GM21360 (cell line): ENCODE measurements around the gene RPA3.

Experiments
- ATAC-seq: cut with Tn5 transposase; IDR thresholded peaks from one replicate; pipeline ENCODE4 v1.9.1; 2021; ENCODE audit warnings: mild to moderate bottlenecking, moderate library complexity; ENCODE audit not compliant: unreplicated experiment

The RPA3 gene

DNA sequence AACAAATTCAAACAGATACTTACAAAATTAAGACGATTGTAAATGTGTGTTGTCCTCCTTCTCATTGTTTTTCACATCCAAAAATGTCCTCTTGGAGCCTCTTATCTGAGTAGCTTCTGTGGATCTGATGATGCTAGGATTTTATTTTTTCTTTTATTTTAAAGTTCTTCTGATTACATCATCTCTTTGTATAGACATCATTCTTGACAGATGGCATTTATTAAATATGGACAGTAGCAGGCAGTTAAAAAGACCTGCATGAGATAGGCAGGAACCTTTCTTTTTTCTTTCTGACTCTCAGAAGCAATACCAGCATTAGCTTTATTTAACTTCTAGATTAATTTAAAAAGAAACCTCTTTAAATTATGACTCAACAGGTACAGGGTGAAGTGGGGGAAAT, at the start of gene RPA3:
TSS of gene RPA3 (minus strand) at position 116 of the 400 bp plus-strand sequence. CDS start 78,189 bp downstream, outside the sequence.
- no peak for ATAC-seq

DNA sequence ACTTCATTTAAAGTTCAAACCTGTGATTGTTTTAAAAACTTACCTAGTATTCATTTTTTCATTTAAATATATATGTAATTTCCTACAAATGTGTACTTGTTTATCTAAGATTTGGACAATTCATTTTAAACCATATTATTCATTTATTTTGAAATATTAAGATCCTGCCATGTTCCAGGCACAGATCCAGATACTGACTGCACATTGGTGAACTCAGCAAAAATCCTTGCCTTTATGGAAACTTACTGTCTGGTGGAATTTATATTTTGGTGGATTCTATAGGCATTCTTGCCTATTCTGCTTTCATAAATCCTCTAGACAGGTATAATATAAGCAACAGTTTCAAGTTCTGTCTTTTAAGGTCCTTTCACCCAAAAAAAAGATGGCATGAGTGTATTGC, 48.3 kb upstream of the RPA3 start:
- no peak for ATAC-seq

DNA sequence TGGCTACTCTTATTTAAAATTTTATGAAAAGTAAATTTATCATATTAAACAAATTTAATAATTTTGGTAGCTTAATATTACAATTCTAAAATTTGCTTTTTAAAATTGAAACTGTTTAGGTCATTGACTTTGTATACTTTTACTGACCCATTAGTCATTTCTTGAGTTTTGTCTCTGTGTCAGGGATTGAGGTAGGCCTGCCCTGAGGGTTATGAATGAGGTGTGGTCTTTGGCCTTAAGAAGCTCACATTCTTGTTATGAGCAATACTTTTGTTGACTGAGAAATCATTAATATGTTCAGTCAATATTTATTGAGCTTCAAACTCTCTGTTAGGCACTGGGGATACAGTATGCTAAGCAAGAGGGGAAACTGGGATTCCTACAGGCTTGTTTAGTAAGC, 47.0 kb upstream of the RPA3 start:
- ATAC-seq, result peak; percentile 65

DNA sequence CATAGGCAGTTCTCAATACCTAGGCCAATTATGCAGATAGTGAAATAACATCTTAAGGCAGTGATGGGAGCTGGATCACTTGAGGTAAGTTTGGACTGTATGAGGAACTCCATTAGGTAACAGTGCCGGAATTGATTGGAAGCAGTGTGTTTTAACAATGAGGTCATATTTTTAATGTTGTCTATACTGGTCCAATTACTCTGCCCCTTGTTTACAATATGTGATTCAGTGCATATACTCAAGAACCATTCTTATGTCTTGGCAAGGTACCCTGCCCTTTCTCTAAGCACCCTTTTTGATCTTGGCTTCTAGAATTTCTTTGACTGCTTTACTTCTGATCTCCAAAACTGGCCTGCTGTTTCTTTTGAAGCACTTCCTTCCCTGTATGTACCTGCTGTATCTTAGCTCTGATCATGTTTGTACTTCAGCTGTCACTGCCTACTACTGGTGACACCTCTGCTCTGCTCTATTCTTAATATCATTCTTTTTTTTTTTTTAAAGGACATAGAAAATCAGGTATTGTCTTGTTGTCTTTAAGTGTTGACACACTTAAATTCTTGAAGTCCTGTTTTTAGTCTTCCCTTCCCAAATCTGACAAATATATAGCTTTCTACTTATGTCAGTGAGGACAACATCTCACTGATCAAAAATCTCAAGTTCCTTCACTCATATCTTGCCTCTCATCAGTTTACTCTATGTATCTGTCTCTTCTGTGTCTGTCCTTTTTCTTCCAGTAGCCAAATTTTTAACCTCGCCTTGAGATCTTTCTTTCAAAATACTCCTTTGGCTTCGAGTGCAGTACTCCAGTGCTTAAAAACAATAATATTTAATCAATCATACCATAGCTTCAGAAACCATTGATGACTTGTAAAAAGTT, 46.4 kb upstream of the RPA3 start:
- no peak for ATAC-seq

DNA sequence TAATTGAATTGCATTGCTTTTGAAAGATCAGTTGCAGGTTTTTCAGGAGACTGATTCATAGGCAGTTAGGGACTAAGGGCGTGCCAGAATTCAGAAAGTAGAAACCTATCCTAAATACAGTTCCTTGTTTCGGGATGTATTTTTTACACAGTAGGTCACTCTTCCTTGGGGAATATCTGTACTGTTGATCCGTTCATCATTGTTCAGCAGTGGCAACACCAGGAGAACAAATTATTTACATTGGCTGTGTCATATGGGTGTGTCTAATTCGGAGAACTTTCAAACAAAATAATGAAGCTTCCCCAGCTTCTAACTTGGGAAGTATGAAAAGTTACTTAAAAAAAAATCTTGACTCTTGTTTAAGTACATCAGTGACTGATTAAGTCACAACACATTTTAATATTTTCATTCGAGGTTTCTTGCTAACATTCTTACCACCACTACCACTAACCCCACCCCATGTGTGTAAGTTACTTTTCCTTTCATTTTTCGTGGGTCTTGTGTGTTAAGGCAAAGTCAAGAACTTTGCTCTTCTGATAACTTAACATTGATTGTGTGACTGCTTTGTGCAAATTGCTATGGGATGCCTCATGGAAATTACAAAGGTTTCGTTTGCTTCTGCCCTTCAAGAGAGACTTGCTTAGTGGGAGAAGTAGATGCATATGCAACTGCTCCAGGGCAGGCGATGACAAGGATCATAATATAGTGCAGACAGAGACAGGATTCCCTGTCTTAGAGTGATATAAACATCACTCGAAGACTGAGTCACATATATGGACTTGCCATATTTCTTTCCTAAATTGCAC, 43.8 kb upstream of the RPA3 start:
- no peak for ATAC-seq

DNA sequence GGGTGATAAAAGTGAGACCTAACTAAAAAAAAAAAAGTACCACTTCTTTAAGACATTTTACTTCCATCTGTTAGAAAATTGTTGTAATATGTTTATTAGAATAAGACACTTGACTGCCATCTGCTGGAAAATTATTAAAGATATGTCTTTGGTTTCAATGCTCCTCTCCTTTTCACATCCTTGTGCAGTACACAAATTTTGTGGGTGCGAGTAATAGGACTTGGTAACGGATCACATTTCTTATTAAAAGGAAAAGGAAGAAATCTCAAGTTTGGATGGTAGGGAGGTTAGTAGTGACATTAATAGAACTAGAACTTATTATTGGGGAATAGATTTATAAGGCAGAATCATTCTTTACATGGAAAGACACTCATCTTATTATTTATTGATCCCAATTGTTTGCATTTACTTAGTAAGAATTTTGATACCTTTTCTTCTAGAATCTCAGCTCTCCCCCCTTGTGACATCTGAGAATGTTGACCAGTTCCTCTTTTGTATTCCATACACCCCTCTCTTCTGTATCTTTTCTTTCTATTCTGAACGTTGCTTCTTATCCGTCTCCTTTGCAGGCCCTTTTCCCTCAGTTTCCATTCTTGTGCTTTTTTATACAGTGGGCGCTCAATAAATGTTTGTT, 43.0 kb upstream of the RPA3 start:
- ATAC-seq, result no peak

DNA sequence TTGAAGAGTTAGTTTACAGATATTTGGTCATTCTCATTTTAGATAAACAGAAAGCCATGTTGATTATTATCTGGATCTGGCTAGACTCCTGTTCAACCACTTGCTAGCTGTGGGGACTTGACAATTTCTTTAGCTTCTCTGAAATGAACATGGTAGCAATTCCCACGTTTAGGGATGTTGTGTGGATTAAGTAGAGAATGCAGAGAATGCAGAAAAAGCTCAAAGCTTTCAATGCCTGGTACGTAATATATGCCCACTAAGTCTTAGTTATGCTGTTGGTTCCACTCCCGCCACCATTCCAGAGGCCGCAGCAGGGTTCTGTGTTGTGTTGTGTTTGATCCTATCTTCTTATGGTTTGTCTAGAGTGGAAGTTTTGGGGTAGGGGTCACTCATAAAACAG, 39.2 kb upstream of the RPA3 start:
- no peak for ATAC-seq

DNA sequence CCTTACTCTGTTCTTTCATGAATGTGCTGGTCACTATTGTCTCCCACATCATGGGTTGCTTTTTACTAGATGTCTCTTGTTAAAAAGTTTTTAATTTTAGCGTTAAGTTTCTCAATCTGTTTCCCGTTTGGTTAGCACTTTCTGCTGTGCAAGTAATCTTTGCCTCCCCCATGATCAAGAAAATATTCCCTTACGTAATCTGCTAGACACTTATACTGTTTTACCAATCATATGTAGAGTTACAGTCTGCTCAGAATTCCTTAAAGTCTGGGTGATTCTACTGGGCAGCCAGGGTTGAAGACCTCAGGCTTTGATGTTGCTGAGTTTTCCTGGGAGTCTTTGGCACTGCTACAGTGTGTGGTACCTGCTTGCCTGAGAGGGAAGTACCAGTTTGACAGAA, 38.2 kb upstream of the RPA3 start:
- no peak for ATAC-seq

DNA sequence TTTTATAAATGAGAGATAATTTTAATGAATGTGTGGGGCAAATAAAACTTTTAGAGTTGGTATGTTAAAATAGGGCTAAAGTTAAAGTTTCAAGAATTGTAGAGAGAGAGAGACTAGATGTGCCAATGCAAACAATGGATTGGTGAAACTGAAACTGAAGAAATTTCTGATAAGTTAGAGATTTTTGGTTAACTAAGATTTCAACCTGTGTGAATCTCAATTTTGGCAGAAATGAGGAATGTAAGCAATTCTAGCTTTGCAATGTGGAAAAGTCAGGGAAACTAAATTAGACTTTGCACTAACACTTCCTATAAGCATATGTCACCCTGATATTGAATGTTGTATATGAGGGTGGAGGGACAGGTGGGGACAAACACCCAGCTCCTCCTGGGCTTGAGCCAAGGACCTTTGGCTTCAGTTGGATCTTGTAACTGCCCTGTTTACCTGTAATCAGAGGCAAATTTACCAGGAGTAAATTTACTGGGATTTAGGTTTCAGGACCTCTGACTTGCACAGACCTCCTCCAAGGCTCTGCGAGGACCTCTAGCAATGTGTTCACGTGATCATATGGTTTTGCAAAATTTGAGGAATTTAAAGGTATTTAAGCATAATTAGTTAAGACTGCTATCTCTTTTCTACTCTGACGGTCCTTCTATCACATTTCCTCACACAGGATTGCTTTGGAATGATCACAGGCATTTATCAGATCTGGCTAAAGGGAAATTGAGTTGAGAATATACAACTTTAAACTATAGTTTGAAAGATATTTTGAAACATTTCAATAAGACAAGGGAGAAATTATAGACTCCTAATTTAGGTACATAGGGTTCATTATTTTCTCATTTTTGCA, 33.1 kb upstream of the RPA3 start:
- ATAC-seq, result no peak

DNA sequence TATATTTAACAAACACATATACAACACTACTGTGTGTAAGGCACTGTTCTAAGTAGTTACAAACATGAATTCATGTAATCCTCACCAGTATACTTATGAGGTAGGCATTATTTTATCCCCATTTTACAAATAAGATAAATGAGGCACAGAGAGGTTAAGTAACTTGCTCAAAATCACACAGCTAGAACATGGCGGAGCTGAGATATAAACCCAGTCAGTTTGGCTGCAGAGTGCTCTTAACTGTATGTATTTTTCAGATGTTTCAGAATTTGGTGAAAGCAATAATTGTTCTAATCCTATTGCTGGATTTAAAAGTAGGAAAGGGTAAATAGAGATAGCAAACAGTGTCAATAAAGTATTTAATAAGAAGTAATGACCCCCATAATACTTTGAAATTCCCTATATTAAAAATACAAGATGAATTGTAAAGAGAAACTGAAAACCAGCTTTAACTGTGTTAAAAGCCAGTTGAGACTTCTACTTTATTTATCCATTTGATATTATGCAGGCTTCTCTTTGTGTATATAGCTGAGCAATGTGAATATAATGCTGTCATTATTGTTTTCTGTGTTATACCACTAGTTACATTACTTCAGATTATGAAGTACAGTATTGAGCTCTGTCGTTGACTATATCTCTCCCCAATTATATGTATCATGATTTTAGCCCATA, 32.3 kb upstream of the RPA3 start:
- no peak for ATAC-seq

DNA sequence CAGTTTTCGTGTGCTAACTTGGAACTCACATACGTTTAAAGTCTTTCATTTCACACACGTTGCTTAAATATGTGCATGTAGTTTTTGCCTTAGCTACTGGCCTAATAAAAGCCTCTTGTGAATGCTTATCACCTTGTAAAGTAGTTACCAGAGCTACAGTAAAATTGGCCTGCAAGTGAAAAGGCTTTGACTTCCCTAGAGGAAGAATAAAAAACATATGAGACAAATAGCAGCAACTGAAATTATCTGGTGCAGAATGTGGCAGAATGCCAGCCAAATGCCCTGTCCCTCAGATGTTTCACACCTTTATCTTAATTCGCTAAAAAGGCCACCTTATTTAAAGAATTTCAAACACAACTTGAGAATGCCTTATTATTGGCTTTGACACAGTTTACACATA, 28.1 kb upstream of the RPA3 start:
- ATAC-seq, result no peak

DNA sequence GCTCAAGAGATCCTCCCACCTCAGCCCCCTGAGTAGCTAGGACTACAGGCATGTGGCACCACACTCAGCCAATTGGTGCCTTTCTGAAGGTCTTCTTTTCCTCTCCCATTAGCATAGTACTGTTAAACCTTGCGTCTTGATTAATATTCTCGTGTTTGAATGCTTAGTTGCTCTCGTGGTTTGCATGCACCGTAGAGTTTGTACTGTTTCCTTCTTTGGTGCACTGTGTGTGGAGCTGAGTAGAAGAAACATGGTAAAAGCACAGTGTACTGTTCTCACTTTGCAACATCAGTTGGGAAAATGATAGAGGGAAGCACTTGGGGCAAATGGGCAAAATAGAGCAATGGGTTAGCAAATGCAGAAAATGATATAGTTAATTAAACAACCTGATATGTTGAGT, 27.6 kb upstream of the RPA3 start:
- ATAC-seq, result no peak

DNA sequence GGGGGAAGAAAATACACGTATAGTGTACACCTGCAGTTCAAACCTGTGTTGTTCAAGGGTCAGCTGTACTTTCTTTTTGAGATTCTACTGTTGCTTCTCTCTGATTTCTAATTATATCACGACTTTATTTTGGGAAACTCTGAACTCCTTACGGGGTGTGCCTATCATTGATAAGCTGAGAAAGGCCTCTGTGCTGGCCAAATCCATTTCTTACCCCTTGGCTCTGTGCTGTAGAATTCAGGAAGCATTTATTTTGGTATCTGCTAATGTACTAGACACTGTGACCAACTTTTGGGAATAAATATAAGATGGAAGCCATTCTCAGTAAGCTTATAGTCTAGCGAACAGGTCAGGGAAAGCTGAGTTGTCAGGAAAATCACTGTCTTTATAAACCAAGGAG, 26.9 kb upstream of the RPA3 start:
- ATAC-seq, result no peak

DNA sequence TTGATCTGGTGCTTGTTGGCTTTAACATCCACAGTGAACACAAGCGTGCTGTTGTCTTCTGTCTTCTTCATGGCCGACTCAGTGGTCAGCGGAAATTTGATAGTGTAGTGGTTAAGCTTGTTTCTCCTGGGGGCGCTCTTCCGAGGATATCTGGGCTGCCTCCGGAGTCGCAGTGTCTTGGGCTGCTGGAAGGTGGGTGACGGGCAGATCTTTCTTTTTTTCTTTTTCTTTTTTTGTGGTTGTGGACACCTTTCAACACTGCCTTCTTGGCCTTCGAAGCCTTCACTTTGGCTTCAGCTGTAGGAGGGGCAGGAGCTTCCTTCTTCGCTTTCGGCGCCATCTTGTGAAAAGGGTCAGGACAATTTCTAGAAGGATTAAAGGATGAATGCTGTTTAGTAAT, 23.8 kb upstream of the RPA3 start:
- no peak for ATAC-seq

DNA sequence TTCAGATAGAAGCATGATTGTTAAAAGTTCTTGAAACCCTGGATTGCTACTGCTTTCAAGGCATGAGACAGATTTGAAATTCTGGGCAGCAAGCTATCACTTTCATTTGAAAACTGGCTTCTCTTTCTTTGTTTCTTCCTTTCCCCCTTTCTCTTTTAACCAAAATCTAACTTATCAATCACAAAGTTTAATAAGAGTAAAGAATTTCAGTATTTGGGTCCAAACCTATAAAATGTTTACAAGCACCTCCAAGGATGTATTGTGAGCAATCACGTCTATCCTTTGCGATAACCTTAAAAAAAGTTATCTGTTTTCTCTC, 21.6 kb upstream of the RPA3 start:
- ATAC-seq, result no peak

DNA sequence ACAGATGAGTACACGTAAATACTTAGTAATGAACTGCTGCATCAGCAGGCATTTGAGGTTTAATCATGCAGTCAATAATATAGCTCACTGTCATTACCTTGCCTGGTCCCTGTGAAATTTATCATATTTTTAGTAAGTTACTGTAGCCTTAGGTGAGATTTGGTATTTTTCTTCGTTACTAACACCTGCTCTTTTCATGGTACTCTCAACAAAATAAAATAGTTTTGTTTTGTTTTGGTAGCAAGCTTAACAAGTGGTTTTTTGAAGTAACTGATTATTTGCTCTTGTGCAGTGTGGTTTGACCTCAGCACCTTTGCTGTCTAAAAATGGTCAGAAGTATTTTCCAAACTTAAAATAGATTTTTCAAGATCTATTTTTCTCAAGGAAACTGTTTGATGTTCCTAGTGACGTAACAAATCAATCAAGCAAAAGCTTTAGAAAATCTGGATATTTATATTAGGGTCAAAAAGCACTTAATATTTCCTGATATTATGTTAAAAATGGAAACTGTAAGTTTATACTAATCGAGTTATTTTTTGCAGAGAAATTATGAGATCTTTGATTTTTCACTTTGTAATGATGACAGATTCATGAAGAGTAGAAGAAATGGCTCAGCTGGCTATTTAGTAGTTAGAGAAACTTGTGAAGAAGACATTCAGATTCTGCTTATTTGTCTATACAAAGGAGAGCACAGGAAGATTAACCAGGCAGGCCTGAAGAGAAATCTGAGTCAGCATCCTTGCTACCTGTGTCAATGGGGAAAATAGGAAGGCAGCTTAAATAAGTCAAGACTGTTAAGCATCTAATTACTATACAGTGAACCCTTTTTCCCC, 21.0 kb upstream of the RPA3 start:
- no peak for ATAC-seq

DNA sequence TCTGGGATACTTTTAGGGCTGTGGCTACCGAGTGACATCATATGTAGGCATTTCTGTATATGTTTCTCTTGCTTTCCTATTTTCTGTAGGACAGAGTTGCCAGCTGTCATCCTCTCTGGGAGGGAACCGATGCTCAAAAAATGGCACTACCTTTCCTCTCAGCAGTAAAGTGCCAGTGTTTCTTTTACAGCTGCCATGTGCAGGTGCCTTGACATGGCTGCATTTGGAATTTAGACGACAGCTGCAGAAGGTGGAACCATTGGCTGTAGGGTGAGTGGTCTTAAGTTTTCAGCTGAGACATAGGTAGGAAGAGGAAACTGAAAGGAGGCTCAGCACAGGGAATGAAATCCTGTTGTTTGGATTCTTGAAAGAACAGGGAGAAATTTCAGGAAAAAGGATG, 20.2 kb upstream of the RPA3 start:
- ATAC-seq, result no peak

DNA sequence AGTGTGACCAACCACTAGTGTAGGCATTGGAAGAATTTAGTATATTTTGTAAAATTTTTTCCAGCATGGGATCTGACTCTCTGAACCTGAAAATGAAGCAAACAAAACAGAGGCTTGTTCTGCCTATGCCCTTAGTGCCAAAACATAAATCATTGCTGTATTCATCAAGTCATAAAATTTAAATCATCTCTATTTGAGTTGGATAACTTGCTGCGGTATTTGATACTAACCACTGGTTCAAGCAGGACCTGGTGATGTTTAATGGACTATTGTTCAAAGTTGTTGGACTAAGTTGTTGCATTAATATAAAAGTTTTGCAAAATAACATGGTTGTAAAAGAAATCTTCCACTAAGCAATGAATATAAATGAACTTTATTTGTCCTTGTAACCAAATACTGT, 19.8 kb upstream of the RPA3 start:
- ATAC-seq, result no peak

DNA sequence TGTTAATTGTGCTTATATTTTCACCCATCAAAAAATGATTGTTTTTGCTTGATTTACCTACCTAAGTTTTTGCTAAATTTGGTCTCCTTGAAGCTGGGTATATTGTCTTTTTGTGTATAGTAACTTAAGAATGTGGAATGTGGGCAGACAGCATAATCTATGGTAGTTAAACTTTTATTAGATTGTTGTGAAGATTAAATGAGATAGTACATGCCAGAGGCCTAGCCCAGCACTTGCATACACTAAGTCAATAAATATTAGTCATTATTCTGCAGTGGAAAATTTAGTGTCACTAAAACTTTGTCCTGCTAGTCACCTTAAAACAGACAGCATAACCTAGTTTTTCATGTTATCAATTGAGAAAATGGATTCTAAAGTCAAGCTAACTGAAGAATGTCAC, 19.3 kb upstream of the RPA3 start:
- no peak for ATAC-seq

DNA sequence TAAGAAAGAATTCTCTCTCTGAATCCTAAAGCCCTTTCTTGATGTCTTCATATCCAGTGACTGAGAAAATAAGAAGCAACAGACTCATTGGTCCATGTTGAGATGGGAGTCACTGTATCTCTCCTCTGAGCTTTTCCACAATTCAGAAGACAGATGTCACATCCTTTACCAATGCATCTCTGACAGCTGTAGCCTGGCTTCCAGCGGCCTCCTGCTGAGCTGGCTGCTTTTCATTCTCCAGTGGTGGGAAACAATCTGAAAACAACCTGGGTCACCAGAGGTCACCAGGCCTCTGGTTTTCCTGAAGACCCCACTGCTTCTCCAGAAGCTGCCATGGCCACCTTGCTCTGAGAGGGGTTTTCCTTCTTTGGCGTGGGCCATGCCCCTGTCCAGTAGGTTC, 18.3 kb upstream of the RPA3 start:
- no peak for ATAC-seq
